ENCODE measurements around the gene FFAR1.
"Not testable (repeated sequence)": the region's sequence is repeated elsewhere in the genome, so short reads cannot be mapped to it uniquely, and the experiment has no call there.

FFAR1 gene

DNA sequence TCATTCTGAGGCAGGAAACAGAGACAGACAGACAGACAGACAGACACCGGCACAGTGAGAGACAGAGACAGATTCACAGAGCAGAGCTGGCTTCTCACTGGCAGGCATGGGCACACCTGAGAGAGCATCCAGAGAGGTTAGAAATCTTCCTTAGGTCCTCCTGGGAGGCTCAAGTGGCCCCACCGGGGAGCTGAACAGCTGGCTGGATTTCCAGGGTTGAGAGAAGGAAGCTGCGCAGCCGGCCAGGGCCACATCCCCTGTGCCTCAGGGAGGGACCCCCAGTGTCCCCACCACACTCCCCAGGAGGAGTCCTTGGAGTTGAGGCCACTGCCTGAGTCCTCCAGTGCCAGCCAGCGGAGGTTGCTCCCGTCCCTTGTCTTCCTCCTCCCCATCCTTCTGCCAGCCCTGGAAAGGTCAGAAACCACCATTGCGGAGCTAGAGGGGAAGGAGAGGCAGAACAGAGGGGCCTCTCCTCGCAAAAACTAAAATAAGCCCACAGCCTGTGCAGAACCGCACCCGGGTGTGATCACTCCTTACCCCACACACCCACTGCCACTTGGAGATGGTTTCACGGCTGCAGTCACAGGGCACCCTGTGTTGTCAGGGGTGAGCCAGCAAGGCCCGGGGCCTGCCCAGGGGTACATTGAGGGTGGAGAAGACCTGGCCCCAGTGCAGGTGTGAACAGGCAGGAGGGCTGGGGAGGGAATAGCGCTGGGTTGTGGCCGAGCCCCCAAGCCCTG, 14.7 kb downstream of the FFAR1 start:
- DNase-seq (ENCODE audit: low read depth), result no peak

GRCh38 chr19:35363001-35363590, 15.4 kb downstream of the FFAR1 start:
- no peak for DNase-seq (ENCODE audit: low read depth)

- DNase-seq (ENCODE audit: low read depth), result no peak
Observed at GRCh38 chr19:35363711-35364425, 16.2 kb downstream of the FFAR1 start.

DNA sequence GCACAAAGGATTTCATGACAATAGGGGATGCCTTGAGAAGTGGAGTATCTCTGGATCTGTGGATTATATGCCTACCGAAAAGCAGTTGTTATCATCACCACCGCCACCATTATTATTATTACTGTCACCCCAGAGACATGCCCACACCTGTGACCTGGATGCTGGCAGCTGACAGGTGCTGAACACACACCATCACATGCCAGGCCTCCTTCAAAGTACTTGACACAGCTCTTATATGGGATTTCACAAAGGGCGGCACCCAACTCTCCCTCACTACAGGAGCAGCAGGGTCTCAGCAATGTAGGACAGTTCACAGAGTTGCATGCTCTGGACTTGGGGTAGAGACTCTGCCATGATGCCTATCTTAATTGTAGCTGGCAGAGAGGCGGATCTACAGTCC, 17.6 kb downstream of the FFAR1 start:
- no peak for DNase-seq (ENCODE audit: low read depth)

DNA sequence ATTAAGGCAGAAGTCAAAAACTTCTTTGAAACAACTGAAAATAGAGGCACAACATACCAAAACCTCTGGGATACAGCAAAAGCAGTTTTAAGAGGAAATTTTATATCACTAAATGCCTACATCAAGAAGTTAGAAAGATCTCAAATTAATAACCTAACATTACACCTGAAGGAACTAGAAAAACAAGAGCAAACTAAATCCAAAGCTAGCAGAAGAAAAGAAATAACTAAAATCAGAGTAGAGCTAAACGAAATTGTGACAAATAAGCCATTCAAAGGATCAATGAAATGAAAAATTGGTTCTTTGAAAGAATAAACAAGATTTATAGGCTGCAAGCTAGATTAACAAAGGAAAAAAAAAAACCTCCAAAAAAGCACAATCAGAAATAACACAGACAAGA, 20.7 kb downstream of the FFAR1 start:
- DNase-seq (ENCODE audit: low read depth), result no peak

- DNase-seq (ENCODE audit: low read depth), result no peak
Observed at GRCh38 chr19:35369522-35369921, 21.8 kb downstream of the FFAR1 start.

- no peak for DNase-seq (ENCODE audit: low read depth)
Observed at GRCh38 chr19:35370722-35371121, 23.0 kb downstream of the FFAR1 start, which contains the start of gene GPR42. TSS of gene GPR42 (plus strand) at chr19:35371068. CDS start at chr19:35371360, 292 bp downstream.

GRCh38 chr19:35373492-35373891, 25.8 kb downstream of the FFAR1 start:
- no peak for DNase-seq (ENCODE audit: low read depth)

DNA sequence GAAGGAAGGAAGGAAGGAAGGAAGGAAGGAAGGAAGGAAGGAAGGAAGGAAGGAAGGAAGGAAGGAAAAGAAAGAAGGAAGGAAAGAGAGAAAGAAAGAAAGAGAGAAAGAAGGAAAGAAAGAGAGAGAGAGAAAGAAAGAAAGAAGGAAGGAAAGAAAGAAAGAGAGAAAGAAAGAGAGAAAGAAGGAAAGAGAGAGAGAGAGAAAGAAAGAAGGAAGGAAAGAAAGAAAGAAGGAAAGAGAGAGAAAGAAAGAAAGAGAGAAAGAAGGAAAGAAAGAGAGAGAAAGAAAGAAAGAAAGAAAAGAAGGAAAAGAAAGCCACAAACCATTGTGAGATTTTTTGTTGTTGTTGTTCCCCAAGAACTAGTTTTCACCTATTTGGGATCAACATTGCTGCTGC, 26.3 kb downstream of the FFAR1 start:
- not testable (repeated sequence) for DNase-seq (ENCODE audit: low read depth)

- DNase-seq (ENCODE audit: low read depth), result no peak
Observed at GRCh38 chr19:35375505-35376307, 28.0 kb downstream of the FFAR1 start.

DNA sequence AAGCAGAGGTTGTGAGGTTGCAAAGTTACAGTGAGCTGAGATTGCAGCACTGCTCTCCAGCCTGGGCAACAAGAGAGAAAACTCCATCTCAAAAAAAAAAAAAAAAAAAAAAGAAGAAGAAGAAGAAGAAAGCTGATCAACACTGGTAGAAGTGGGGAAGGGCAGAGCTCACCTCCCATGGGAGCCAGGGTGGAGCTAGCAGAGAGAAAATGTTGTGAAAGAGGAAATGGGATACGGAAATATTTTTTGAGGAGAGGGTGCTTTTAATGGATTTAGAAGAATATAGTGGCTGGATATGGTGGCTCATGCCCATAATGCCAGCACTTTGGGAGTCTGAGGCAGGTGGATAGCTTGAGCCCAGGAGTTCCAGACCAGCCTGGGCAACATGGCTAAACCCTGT, 30.0 kb downstream of the FFAR1 start:
- no peak for DNase-seq (ENCODE audit: low read depth)

DNA sequence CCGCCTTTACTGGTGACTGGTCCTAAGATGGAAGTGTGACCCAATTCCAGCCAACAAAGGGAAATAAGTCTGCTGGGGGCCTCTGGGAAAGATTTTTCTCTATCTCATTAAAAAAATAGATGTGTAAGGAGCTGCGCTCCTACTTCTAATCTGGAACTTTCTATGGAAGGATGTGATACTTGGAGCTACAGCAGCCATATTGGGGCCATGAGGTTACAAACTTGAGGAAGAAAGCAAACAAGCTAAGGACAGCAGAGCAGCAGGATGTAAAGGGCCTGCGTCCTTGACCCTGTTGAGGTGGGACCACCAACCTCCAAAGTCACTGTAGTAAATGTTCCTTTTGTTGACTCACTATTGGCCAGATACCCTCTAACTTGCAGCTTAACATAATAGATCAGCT, 30.7 kb downstream of the FFAR1 start:
- DNase-seq (ENCODE audit: low read depth), result no peak

- DNase-seq (ENCODE audit: low read depth), result not testable (repeated sequence)
Observed at GRCh38 chr19:35379545-35379944, 31.8 kb downstream of the FFAR1 start.

DNA sequence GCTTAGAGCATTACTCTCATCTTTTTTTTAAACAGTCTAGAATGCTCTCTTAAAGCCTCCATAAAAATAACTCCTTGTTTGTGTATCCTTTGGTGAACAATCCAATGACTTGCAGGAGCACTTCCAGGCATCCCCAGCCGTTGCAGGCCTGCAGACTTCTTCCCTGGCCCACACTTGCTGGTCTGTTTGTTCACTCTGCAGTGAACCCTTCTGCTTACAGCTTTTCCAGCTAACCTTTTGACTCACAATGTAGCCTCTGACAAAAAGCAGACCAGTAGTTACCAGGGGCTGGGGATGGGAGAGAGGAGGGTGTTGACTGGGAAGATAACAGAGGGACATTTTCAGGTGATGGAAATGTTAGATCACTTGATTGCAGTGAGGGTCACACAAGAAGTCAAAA, 32.3 kb downstream of the FFAR1 start:
- no peak for DNase-seq (ENCODE audit: low read depth)

- no peak for DNase-seq (ENCODE audit: low read depth)
Observed at GRCh38 chr19:35380450-35381124, 32.9 kb downstream of the FFAR1 start.

- DNase-seq (ENCODE audit: low read depth), result no peak
Observed at GRCh38 chr19:35381318-35381717, 33.6 kb downstream of the FFAR1 start.

GRCh38 chr19:35381926-35382325, 34.2 kb downstream of the FFAR1 start:
- no peak for DNase-seq (ENCODE audit: low read depth)

DNA sequence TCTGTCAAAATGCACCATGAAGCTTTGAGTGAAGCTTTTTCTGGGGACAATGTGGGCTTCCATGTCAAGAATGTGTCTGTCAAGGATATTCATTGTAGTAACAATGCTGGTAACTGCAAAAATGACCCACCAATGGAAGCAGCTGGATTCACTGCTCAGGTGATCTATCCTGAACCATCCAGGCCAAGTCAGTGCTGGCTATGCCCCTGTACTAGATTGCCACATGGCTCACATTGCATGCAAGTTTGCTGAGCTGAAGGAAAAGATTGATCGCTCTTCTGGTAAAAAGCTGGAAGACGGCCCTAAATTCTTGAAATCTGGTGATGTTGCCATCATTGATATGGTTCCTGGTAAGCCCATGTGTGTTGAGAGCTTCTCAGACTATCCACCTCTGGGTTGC, 35.8 kb downstream of the FFAR1 start:
- DNase-seq (ENCODE audit: low read depth), result no peak

DNA sequence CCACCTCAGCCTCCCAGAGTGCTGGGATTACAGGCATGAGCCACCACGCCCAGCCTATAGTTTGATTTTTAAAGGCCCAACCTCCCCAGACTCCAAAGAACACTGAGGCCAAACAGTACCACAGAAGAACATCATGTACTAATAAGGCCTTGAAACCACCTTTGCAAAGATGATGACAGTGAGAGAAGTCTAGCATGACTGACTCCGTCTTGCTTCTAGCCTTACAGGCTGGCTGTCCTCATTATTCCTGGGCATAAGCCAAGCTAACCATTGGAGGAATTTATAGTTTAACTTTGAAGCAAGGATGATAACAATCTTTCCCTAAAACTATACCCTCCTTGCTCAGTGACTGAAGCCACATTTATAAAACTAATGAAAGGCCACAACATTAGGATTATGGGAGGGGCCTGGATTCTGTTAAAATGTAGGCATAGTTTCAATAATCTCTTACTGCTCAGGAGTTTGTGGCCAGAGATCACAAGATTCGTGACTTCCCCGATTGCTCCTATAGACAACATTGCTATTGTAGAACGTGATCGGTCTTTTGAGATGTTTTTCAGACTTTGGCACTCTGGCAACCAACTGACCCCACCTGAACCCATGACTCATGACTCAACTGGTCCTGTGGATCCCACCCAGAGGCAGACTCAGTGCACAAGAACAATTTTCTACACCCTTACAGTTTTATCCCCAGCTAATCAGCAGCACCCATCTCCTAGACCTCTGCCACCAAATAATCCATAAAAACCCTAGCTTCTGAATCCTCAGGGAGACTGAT, 40.8 kb downstream of the FFAR1 start:
- no peak for DNase-seq (ENCODE audit: low read depth)

GRCh38 chr19:35389192-35389861, 41.6 kb downstream of the FFAR1 start:
- DNase-seq (ENCODE audit: low read depth), result no peak

All from ELR (cell line).